ENCODE measurements around the gene POU4F2. TPM values are rescaled to one million over a fixed set of nuclear protein-coding genes. Genes with fewer than 3 reads are reported as not detected.
A peak's percentile ranks its signal among the peaks of the same experiment; 100 is the strongest.

The POU4F2 gene
- total RNA-seq (not detected), polyA plus RNA-seq (not detected)

DNA sequence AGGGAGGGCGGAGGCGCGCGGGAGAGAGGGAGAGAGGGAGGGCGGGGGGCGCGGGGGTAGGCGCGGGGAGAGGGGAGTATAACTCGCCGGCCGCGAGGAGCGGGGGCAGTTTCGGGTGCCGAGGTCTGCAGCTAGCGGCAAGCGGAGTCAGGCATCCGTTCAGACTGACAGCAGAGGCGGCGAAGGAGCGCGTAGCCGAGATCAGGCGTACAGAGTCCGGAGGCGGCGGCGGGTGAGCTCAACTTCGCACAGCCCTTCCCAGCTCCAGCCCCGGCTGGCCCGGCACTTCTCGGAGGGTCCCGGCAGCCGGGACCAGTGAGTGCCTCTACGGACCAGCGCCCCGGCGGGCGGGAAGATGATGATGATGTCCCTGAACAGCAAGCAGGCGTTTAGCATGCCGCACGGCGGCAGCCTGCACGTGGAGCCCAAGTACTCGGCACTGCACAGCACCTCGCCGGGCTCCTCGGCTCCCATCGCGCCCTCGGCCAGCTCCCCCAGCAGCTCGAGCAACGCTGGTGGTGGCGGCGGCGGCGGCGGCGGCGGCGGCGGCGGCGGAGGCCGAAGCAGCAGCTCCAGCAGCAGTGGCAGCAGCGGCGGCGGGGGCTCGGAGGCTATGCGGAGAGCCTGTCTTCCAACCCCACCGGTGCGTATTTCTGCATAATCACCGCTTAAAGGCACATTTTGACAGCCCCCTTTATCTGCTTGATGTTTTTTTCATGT lies at the start of gene POU4F2:
Gene POU4F2, plus strand, starts transcription at position 108 of the 720 bp plus-strand sequence. Its CDS starts 248 bp downstream, at position 356.
- Histone ChIP-seq H3K27me3 (peaks cover 0 to 58% (median 28%) of the 10 kb centered on the region in 4 donors), H3K27ac (no peak within 1 kb of the TSS), H3K4me3 (peak within 1 kb of the TSS in 2 of 4 donors; percentile 8 to 38), H3K9me3 (no peaks in the 10 kb centered on the region), H3K4me1 (peaks cover 0 to 7% (median 6%) of the 10 kb centered on the region in 3 donors), H3K36me3 (no peaks in the 10 kb centered on the region)
- no peak for FAIRE-seq
- TF ChIP-seq, protein P1, sequence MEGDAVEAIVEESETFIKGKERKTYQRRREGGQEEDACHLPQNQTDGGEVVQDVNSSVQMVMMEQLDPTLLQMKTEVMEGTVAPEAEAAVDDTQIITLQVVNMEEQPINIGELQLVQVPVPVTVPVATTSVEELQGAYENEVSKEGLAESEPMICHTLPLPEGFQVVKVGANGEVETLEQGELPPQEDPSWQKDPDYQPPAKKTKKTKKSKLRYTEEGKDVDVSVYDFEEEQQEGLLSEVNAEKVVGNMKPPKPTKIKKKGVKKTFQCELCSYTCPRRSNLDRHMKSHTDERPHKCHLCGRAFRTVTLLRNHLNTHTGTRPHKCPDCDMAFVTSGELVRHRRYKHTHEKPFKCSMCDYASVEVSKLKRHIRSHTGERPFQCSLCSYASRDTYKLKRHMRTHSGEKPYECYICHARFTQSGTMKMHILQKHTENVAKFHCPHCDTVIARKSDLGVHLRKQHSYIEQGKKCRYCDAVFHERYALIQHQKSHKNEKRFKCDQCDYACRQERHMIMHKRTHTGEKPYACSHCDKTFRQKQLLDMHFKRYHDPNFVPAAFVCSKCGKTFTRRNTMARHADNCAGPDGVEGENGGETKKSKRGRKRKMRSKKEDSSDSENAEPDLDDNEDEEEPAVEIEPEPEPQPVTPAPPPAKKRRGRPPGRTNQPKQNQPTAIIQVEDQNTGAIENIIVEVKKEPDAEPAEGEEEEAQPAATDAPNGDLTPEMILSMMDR (IDR thresholded peaks at IDR 0.05): no peak
- peak in 2 of 6 donors; percentile 63 to 79 for DNase-seq
- WGBS, 2 donors: 2 to 3% methylated on average over 35 to 74 of the region's 74 CpGs
- intact Hi-C loops (cut with DNase I): no loop called here
- peak in 3 of 4 donors; percentile 22 to 47 (median 37) for ATAC-seq

DNA sequence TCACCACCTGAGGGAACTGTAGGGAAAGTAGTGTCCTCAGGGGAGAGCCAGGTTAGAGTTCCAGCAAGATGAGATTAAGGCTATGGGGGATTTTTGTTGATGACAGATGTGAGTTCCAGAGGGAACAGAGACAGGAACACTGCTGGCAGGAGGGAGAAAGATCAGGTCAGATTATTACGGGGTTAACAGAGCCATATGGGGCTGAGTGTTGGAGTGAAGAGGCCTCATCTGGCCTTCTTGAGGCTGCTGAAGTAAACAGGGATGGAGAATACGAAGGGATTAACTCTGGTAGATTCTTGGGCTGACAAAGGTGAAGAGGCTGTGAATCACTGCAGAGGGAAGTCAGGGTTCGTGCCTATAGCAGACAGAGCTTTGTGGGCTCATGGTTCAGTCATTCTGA lies 47.9 kb upstream of the POU4F2 start:
- DNase-seq (no peak), FAIRE-seq (no peak), ATAC-seq (no peak)
- TF ChIP-seq, protein P1 (IDR thresholded peaks at IDR 0.05): no peak
- no peak overlapping the region for H3K4me3 ChIP-seq
- no peaks in the 10 kb centered on the region for H3K27me3 ChIP-seq
- no peak overlapping the region for H3K27ac ChIP-seq
- no peaks in the 10 kb centered on the region for H3K36me3 ChIP-seq
- WGBS, 2 donors: 48 to 64% methylated on average over 3 of the region's 3 CpGs
- intact Hi-C loops (cut with DNase I): no loop called here
- H3K4me1 ChIP-seq: no peaks in the 10 kb centered on the region
- H3K9me3 ChIP-seq: no peaks in the 10 kb centered on the region

- DNase-seq (no peak), FAIRE-seq (no peak), ATAC-seq (no peak)
- Histone ChIP-seq H3K4me1 (no peaks in the 10 kb centered on the region), H3K4me3 (no peak overlapping the region), H3K27ac (no peak overlapping the region), H3K36me3 (no peaks in the 10 kb centered on the region), H3K9me3 (no peaks in the 10 kb centered on the region), H3K27me3 (no peaks in the 10 kb centered on the region)
- TF ChIP-seq, protein P1 (IDR thresholded peaks at IDR 0.05): no peak
- intact Hi-C loops (cut with DNase I): no loop called here
- 57 to 67% methylated on average over 2 of the region's 2 CpGs for WGBS, 2 donors
Observed at GRCh38 chr4:146592019-146592418, 46.7 kb upstream of the POU4F2 start.

- Histone ChIP-seq H3K9me3 (no peaks in the 10 kb centered on the region), H3K4me3 (no peak overlapping the region), H3K27me3 (peaks cover 0 to 37% (median 13%) of the 10 kb centered on the region in 4 donors), H3K4me1 (no peaks in the 10 kb centered on the region), H3K27ac (no peak overlapping the region), H3K36me3 (no peaks in the 10 kb centered on the region)
- TF ChIP-seq, protein P1 (IDR thresholded peaks at IDR 0.05): no peak
- no peak for DNase-seq
- FAIRE-seq: no peak
- 4 to 11% methylated on average over 28 of the region's 28 CpGs for WGBS, 2 donors
- intact Hi-C loops (cut with DNase I): no loop called here
- no peak for ATAC-seq
Observed at GRCh38 chr4:146632770-146633470, 5.8 kb upstream of the POU4F2 start.

GRCh38 chr4:146633471-146633800 lies 5.3 kb upstream of the POU4F2 start:
- H3K27ac ChIP-seq: no peak overlapping the region
- peaks cover 0 to 37% (median 15%) of the 10 kb centered on the region in 4 donors for H3K27me3 ChIP-seq
- ATAC-seq: no peak
- intact Hi-C loops (cut with DNase I): no loop called here
- no peak overlapping the region for H3K4me3 ChIP-seq
- DNase-seq: no peak
- 2% methylated on average over 7 of the region's 7 CpGs for WGBS, 2 donors
- H3K4me1 ChIP-seq: no peaks in the 10 kb centered on the region
- no peaks in the 10 kb centered on the region for H3K36me3 ChIP-seq
- FAIRE-seq: no peak
- H3K9me3 ChIP-seq: no peaks in the 10 kb centered on the region
- TF ChIP-seq, protein P1 (IDR thresholded peaks at IDR 0.05): no peak

Data from pancreas (tissue), 10 donors.